ENCODE measurements around the gene SLC19A1.

DNA sequence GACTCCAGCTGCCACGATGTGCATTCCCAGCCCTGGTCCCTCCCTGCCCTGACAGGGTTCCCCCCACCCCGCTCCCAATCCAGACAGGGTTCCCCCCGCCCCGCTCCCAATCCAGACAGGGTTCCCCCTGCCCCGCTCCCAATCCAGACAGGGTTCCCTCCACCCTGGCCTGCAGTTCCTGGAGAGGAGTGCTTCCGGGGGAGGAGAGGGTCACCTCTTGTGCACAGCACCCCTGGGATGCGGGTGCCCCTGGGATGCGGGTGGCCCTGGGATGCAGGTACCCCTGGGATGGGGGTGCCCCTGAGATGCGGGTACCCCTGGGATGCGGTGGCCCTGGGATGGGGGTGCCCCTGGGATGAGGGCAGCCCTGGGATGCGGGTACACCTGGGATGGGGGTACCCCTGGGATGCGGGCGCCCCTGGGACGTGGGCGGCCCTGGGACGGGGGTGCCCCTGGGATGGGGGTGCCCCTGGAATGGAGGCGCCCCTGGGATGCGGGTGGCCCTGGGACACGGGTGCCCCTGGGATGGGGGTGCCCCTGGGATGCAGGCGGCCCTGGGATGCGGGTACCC is 36.7 kb upstream of the SLC19A1 start:
- TF ChIP-seq POLR2AphosphoS5 (IDR thresholded peaks at IDR 0.05) (no peak), CTCF (IDR thresholded peaks at IDR 0.05 in 8 of 11, conservative IDR thresholded peaks at IDR 0.05 in 3 of 11) (no peak)
